Measurements from ENCODE around the gene PTPRD. TPM values are rescaled to one million over a fixed set of nuclear protein-coding genes. Genes with fewer than 3 reads are reported as not detected.

The PTPRD gene
- total RNA-seq, 1 donor from 2014 or later: 75.7 TPM

DNA sequence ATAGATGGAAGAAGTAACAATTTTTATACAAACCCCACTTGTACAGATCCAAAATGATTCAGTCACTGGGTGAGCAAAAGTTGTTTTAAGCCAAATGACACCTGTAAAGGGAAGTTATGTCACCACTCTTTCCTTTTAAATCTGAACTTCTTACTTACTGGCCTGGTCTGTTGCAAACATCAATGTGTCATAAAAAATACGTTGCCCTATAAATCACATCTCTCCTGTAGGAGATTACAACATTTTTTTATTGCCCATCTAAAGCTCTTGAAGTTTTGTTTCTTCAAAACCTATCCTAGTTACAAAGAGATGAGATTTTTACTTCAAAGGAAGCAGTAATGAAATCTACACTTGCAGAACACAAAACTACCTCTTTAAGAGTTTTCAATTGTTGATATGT is 1725.4 kb downstream of the PTPRD start:
- H3K36me3 ChIP-seq (ENCODE audit: control insufficient read depth in 3 of 3, insufficient read depth in 3 of 3, low read length in 3 of 3): no peaks in the 10 kb centered on the region
- no peak overlapping the region for H3K27ac ChIP-seq (ENCODE audit: low read depth, low read length)
- no peak overlapping the region for H3K4me3 ChIP-seq (ENCODE audit: low read length in 3 of 3)
- H3K9me3 ChIP-seq (ENCODE audit: control insufficient read depth in 3 of 3, low read length in 3 of 3): no peaks in the 10 kb centered on the region
- H3K27me3 ChIP-seq (ENCODE audit: control insufficient read depth in 3 of 3, insufficient read depth in 3 of 3, low read length in 3 of 3): no peaks in the 10 kb centered on the region
- H3K9ac ChIP-seq (ENCODE audit: low read depth in 1 of 3, low read length in 3 of 3): no peak overlapping the region
- no peaks in the 10 kb centered on the region for H3K4me1 ChIP-seq (ENCODE audit: control insufficient read depth in 3 of 3, insufficient read depth in 3 of 3, low read length in 3 of 3)

GRCh38 chr9:8883321-8883720 is 1729.5 kb downstream of the PTPRD start:
- Histone ChIP-seq H3K4me3 (ENCODE audit: low read length in 3 of 3) (no peak overlapping the region), H3K4me1 (ENCODE audit: control insufficient read depth in 3 of 3, insufficient read depth in 3 of 3, low read length in 3 of 3) (no peaks in the 10 kb centered on the region), H3K9ac (ENCODE audit: low read depth in 1 of 3, low read length in 3 of 3) (no peak overlapping the region), H3K27me3 (ENCODE audit: control insufficient read depth in 3 of 3, insufficient read depth in 3 of 3, low read length in 3 of 3) (no peaks in the 10 kb centered on the region), H3K27ac (ENCODE audit: low read depth, low read length) (no peak overlapping the region), H3K9me3 (ENCODE audit: control insufficient read depth in 3 of 3, low read length in 3 of 3) (no peaks in the 10 kb centered on the region), H3K36me3 (ENCODE audit: control insufficient read depth in 3 of 3, insufficient read depth in 3 of 3, low read length in 3 of 3) (no peaks in the 10 kb centered on the region)

DNA sequence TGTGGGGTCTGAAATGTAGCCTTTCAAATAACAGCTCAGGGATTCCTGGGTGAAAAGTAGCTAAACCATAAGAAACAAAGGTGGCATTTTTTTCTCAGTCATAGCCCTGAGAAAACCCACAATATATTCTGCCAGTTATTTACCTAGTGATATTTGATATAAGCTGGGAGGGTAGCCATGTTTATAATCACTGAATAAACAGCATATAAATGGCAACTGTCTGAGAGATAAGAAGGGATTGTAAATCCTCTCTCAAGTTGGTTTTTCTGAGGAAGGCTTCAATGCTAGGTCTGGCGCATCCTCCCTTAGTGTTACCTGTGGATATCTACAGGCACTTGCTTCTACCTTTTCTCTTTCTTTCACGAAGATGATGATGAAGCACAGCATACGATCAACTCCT is 1732.7 kb downstream of the PTPRD start:
- no peaks in the 10 kb centered on the region for H3K36me3 ChIP-seq (ENCODE audit: control insufficient read depth in 3 of 3, insufficient read depth in 3 of 3, low read length in 3 of 3)
- H3K27me3 ChIP-seq (ENCODE audit: control insufficient read depth in 3 of 3, insufficient read depth in 3 of 3, low read length in 3 of 3): no peaks in the 10 kb centered on the region
- H3K9ac ChIP-seq (ENCODE audit: low read depth in 1 of 3, low read length in 3 of 3): no peak overlapping the region
- no peak overlapping the region for H3K27ac ChIP-seq (ENCODE audit: low read depth, low read length)
- H3K4me1 ChIP-seq (ENCODE audit: control insufficient read depth in 3 of 3, insufficient read depth in 3 of 3, low read length in 3 of 3): no peaks in the 10 kb centered on the region
- no peaks in the 10 kb centered on the region for H3K9me3 ChIP-seq (ENCODE audit: control insufficient read depth in 3 of 3, low read length in 3 of 3)
- no peak overlapping the region for H3K4me3 ChIP-seq (ENCODE audit: low read length in 3 of 3)

DNA sequence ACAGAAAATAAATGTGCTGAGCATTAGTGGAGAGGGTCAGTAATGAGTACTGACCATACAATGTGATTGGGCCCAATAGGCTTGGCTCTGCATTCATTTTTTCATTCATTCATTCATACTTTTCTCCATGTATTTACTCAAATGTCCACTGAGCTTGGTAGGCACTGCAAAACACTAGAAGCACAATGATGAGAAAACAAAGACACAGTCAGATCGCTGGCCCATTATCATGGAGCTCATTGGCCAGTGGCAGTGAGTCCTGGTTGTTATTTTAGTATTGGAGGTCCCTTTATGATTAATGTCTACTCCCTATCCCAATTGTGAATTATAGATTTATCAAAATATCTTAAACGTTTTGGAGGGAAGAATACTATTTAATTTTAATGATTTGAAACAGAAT is 1733.5 kb downstream of the PTPRD start:
- Histone ChIP-seq H3K9me3 (ENCODE audit: control insufficient read depth in 3 of 3, low read length in 3 of 3) (no peaks in the 10 kb centered on the region), H3K27me3 (ENCODE audit: control insufficient read depth in 3 of 3, insufficient read depth in 3 of 3, low read length in 3 of 3) (no peaks in the 10 kb centered on the region), H3K4me1 (ENCODE audit: control insufficient read depth in 3 of 3, insufficient read depth in 3 of 3, low read length in 3 of 3) (no peaks in the 10 kb centered on the region), H3K27ac (ENCODE audit: low read depth, low read length) (no peak overlapping the region), H3K4me3 (ENCODE audit: low read length in 3 of 3) (no peak overlapping the region), H3K9ac (ENCODE audit: low read depth in 1 of 3, low read length in 3 of 3) (no peak overlapping the region), H3K36me3 (ENCODE audit: control insufficient read depth in 3 of 3, insufficient read depth in 3 of 3, low read length in 3 of 3) (no peaks in the 10 kb centered on the region)

DNA sequence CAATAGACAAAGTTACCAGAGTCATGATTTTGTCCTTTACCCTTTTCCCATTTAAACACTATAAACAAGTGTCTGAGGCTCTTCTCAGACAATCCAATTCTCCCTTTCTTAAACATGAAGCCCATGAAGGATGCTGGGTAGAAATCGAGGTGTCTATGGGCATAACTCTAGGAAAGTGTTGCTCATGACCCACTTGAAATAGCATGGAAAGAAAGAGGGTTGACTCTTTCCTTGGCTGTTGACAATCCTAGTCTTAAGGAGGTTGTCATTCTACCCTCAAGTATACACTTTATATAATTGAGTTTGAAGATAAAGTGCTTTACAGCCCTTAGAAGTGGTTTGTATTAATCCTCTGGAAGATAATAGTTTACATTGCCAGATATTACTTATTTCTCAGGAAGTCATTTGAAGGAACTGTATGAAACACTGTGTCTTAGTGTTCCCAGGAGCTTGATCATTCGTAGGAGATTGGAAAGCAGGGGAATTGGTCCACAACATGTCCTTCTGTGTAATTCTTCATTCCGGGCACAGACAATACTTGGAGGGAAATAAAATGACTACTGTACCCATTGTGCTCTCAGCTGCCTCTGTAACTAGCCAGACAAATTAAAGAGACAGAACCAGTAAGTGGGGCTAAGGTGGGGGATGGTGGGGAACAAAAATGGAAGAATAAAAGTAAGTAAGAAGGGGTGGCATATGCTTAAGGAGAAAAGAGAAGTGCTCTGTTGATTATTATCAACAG is 1734.9 kb downstream of the PTPRD start:
- Histone ChIP-seq H3K9ac (ENCODE audit: low read depth in 1 of 3, low read length in 3 of 3) (no peak overlapping the region), H3K4me1 (ENCODE audit: control insufficient read depth in 3 of 3, insufficient read depth in 3 of 3, low read length in 3 of 3) (no peaks in the 10 kb centered on the region), H3K36me3 (ENCODE audit: control insufficient read depth in 3 of 3, insufficient read depth in 3 of 3, low read length in 3 of 3) (no peaks in the 10 kb centered on the region), H3K27me3 (ENCODE audit: control insufficient read depth in 3 of 3, insufficient read depth in 3 of 3, low read length in 3 of 3) (no peaks in the 10 kb centered on the region), H3K27ac (ENCODE audit: low read depth, low read length) (no peak overlapping the region), H3K4me3 (ENCODE audit: low read length in 3 of 3) (no peak overlapping the region), H3K9me3 (ENCODE audit: control insufficient read depth in 3 of 3, low read length in 3 of 3) (no peaks in the 10 kb centered on the region)

- no peak overlapping the region for H3K9ac ChIP-seq (ENCODE audit: low read depth in 1 of 3, low read length in 3 of 3)
- no peak overlapping the region for H3K4me3 ChIP-seq (ENCODE audit: low read length in 3 of 3)
- no peaks in the 10 kb centered on the region for H3K27me3 ChIP-seq (ENCODE audit: control insufficient read depth in 3 of 3, insufficient read depth in 3 of 3, low read length in 3 of 3)
- H3K27ac ChIP-seq (ENCODE audit: low read depth, low read length): no peak overlapping the region
- no peaks in the 10 kb centered on the region for H3K4me1 ChIP-seq (ENCODE audit: control insufficient read depth in 3 of 3, insufficient read depth in 3 of 3, low read length in 3 of 3)
- H3K36me3 ChIP-seq (ENCODE audit: control insufficient read depth in 3 of 3, insufficient read depth in 3 of 3, low read length in 3 of 3): no peaks in the 10 kb centered on the region
- no peaks in the 10 kb centered on the region for H3K9me3 ChIP-seq (ENCODE audit: control insufficient read depth in 3 of 3, low read length in 3 of 3)
These were observed 1736.5 kb downstream of the PTPRD start for GRCh38 chr9:8876303-8876702.

- no peak overlapping the region for H3K9ac ChIP-seq (ENCODE audit: low read depth in 1 of 3, low read length in 3 of 3)
- H3K27me3 ChIP-seq (ENCODE audit: control insufficient read depth in 3 of 3, insufficient read depth in 3 of 3, low read length in 3 of 3): no peaks in the 10 kb centered on the region
- H3K36me3 ChIP-seq (ENCODE audit: control insufficient read depth in 3 of 3, insufficient read depth in 3 of 3, low read length in 3 of 3): no peaks in the 10 kb centered on the region
- H3K9me3 ChIP-seq (ENCODE audit: control insufficient read depth in 3 of 3, low read length in 3 of 3): no peaks in the 10 kb centered on the region
- H3K4me1 ChIP-seq (ENCODE audit: control insufficient read depth in 3 of 3, insufficient read depth in 3 of 3, low read length in 3 of 3): no peaks in the 10 kb centered on the region
- H3K4me3 ChIP-seq (ENCODE audit: low read length in 3 of 3): no peak overlapping the region
- H3K27ac ChIP-seq (ENCODE audit: low read depth, low read length): no peak overlapping the region
These were observed 1738.3 kb downstream of the PTPRD start for GRCh38 chr9:8874482-8874881.

DNA sequence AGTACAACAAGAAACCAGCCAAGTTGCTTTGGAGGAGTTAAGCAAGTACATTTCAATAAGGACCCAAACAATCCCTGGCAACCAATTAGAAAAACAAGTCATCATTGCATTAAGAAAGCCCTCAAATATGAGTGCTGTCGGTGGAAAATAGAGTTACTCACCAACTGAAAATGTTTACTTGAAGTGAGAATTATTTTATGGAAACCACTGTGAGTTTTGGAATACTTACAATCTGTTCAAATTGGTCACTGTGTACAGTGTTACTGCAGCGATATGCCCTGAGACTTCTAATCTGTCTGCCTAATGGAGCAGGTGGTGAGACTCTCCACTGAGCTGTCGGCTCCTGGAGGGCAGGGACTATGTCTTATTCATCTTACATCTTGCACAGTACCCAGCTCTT is 1740.0 kb downstream of the PTPRD start:
- H3K27me3 ChIP-seq (ENCODE audit: control insufficient read depth in 3 of 3, insufficient read depth in 3 of 3, low read length in 3 of 3): no peaks in the 10 kb centered on the region
- H3K4me3 ChIP-seq (ENCODE audit: low read length in 3 of 3): no peak overlapping the region
- H3K4me1 ChIP-seq (ENCODE audit: control insufficient read depth in 3 of 3, insufficient read depth in 3 of 3, low read length in 3 of 3): no peaks in the 10 kb centered on the region
- H3K9ac ChIP-seq (ENCODE audit: low read depth in 1 of 3, low read length in 3 of 3): no peak overlapping the region
- H3K9me3 ChIP-seq (ENCODE audit: control insufficient read depth in 3 of 3, low read length in 3 of 3): no peaks in the 10 kb centered on the region
- no peak overlapping the region for H3K27ac ChIP-seq (ENCODE audit: low read depth, low read length)
- no peaks in the 10 kb centered on the region for H3K36me3 ChIP-seq (ENCODE audit: control insufficient read depth in 3 of 3, insufficient read depth in 3 of 3, low read length in 3 of 3)

GRCh38 chr9:8871796-8872445 is 1740.9 kb downstream of the PTPRD start:
- no peak overlapping the region for H3K9ac ChIP-seq (ENCODE audit: low read depth in 1 of 3, low read length in 3 of 3)
- H3K27ac ChIP-seq (ENCODE audit: low read depth, low read length): no peak overlapping the region
- no peaks in the 10 kb centered on the region for H3K27me3 ChIP-seq (ENCODE audit: control insufficient read depth in 3 of 3, insufficient read depth in 3 of 3, low read length in 3 of 3)
- H3K4me1 ChIP-seq (ENCODE audit: control insufficient read depth in 3 of 3, insufficient read depth in 3 of 3, low read length in 3 of 3): no peaks in the 10 kb centered on the region
- no peak overlapping the region for H3K4me3 ChIP-seq (ENCODE audit: low read length in 3 of 3)
- H3K9me3 ChIP-seq (ENCODE audit: control insufficient read depth in 3 of 3, low read length in 3 of 3): no peaks in the 10 kb centered on the region
- no peaks in the 10 kb centered on the region for H3K36me3 ChIP-seq (ENCODE audit: control insufficient read depth in 3 of 3, insufficient read depth in 3 of 3, low read length in 3 of 3)

GRCh38 chr9:8871396-8871795 is 1741.4 kb downstream of the PTPRD start:
- no peak overlapping the region for H3K9ac ChIP-seq (ENCODE audit: low read depth in 1 of 3, low read length in 3 of 3)
- no peak overlapping the region for H3K27ac ChIP-seq (ENCODE audit: low read depth, low read length)
- H3K27me3 ChIP-seq (ENCODE audit: control insufficient read depth in 3 of 3, insufficient read depth in 3 of 3, low read length in 3 of 3): no peaks in the 10 kb centered on the region
- H3K9me3 ChIP-seq (ENCODE audit: control insufficient read depth in 3 of 3, low read length in 3 of 3): no peaks in the 10 kb centered on the region
- H3K4me3 ChIP-seq (ENCODE audit: low read length in 3 of 3): no peak overlapping the region
- no peaks in the 10 kb centered on the region for H3K36me3 ChIP-seq (ENCODE audit: control insufficient read depth in 3 of 3, insufficient read depth in 3 of 3, low read length in 3 of 3)
- no peaks in the 10 kb centered on the region for H3K4me1 ChIP-seq (ENCODE audit: control insufficient read depth in 3 of 3, insufficient read depth in 3 of 3, low read length in 3 of 3)
